ENCODE results near the gene GATA2.

Gene GATA2

DNA sequence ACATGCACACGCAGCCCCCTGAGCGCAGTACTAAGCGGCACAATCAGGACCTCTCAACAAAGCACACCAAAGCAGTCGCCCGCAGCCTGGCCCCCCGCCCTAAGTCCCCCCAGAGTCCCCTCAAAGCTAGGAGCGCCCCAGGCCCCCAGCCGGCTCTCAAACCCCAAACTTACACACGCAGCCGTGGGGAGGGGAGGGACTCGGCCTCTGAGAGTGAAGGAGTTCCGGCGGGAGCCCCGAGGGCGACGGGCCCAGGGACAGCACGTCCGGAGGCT, 5.5 kb downstream of the GATA2 start:
- DNase-seq = no peak

DNA sequence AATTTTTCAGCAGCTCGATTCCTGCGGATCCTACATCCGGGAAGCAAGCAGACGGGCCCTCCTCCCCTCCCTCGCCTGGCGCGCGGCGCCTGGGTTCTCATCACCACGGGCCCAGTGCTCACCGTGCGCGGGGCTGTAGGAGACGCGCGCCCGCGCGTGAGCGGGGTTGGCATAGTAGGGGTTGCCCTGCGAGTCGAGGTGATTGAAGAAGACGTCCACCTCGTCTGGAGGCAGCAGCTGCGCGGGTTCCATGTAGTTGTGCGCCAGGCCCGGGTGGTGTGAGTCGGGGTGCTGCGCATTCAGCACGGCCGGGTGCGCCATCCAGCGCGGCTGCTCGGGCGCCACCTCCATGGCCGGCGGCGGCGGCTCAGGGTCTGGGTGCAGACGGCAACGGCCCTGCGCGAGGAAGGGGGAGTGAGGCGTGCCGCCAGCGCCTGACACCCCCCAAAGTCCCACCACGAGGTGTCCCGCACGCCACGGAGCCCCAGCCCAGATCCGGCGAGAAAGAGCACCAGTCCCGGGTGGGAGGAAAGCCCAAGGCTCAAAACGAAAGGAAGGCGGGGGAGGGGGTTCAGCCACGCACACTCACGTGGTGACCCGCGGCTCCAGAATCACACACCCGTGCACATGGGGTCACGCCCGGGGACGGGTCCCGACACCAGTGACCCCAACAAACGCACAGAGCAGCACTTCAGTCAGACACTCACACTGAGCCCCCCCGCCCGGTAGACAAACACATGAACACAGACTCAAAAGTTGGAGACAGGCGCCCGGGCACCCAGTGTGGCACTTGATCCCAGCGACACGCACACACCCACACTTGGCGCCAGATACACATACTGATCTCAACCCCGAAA, 6.1 kb downstream of the GATA2 start:
- no peak for DNase-seq

DNA sequence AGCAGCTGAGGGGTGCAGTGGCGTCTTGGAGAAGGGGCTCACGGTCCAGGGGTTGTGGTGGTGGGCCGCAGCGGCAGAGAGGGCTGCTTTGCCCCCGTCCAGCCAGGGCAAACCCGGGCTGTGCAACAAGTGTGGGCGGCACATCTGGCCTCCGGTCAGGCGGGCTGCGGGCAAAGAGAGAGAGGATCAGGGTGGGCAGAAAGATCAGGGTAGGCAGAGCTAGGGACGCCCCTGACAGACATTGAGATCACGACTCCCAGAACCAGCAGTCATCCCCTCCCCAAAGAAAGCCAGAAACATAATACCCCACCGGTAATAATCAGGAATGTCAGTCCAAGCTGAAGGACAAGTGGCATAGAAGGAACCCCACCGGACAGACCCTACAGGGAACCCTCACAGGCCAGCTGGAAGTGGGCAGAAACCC, 6.8 kb downstream of the GATA2 start:
- DNase-seq = no peak

DNA sequence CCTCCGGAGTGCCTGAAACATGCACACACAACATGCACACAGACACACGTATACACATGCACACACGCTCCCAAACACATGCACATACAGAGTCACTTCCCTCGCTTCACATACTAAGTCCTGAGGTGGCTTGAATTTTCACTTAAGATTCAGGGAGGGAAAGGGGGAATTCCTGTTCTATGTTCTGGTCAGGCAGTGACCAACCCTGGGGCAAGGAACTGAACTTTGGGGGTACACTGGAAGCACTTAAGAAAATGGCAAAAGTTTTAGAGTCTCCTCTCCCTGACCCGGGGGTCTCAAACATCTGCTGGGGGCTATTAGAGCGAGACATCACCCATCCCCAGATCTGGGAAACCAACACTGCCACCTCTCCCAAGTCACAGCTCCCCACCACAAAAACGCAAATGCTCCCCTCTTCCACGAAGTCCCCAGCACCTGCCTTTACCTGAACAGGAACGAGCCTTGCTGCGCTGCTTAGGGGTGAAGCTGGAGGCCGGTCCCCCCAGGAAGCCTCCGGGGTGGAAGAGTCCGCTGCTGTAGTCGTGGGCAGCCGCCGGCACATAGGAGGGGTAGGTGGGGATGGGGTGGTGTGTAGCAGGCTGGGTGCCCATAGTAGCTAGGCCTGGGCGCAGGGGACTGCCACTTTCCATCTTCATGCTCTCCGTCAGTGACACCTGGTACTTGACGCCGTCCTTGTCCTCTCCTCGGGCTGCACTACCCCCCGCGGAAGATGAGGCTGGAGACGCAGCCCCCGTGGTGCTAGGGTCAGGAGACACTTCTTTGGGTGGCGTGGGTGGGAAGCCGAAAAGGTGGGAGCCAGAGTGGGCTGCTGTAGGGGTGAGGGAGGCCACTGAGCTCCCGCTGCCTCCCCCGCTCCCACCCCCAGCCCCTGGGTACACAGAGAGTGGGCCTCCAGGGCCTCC, 7.5 kb downstream of the GATA2 start:
- DNase-seq = no peak

DNA sequence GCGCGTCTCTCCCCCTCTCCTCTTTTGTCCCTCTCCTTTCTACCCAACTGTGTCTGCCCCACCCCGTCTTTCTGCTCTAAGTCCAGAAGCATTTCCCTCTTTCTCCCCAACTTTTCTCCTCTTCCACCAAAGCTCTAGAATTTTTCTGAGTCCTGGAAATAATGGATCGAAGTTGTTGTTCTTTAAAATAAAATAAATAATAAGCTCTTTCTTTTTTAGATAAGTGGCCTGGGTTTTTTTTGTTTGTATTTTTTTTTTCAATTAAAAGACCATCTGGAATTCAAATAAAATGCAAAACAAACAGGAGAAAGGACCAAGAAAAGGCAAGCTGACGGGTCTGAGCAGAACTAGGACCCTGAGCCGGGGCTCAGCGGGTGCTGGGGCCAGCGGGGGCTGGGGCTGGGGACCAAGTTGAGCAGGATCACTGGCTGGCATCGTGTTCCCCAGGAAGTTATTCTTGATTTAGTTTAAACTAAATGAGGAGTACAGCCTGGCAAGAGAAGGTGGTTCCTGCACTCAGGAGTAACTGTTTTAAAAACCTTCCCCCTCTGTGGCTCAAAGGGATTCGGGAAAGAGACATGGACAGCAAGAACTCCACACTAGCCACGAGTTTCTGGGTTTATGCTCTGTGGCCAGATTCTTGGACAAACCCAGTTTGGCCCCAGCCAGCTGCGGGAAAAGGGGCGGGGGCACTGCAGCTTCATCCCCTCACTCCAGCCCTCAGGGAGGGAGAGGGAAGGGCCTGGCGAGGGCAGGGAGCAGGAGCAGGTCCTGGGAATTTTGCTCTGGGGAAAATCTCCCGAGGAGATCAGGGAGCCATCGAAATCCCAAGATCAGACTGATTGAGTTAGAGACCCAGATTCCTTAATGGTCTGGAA, 8.4 kb downstream of the GATA2 start:
- DNase-seq = no peak

DNA sequence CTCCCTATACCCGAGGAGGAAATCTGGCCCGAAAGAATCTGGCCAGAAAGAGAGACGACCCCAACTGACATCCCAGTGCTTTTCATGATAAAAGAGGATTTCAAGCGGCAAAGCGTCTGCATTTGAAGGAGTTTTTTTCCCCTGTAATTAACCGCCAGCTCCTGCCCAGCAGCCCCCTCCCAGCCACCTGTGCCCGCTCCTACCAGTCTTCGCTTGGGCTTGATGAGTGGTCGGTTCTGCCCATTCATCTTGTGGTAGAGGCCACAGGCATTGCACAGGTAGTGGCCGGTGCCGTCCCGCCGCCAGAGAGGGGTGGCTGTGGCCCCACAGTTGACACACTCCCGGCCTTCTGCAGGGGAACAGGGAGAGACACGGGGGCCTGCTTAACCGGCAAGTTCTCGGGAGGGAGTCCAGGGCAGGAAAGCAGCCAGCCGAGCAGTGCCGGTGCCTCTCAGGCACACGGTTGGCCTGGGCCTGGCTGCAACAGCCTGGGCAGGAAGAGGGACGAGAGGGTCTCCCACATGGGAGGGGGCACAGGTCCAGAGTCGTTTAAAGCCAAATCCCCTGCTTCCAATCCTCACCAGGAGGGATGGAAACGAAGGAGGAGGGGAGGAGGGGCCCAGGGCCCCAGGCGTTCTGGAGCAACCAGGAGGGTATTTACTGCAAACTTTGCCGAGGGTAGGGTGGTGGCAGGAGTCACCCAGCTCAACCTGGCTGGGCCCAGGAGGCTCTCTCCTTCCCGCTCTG, 9.2 kb downstream of the GATA2 start:
- no peak for DNase-seq

DNA sequence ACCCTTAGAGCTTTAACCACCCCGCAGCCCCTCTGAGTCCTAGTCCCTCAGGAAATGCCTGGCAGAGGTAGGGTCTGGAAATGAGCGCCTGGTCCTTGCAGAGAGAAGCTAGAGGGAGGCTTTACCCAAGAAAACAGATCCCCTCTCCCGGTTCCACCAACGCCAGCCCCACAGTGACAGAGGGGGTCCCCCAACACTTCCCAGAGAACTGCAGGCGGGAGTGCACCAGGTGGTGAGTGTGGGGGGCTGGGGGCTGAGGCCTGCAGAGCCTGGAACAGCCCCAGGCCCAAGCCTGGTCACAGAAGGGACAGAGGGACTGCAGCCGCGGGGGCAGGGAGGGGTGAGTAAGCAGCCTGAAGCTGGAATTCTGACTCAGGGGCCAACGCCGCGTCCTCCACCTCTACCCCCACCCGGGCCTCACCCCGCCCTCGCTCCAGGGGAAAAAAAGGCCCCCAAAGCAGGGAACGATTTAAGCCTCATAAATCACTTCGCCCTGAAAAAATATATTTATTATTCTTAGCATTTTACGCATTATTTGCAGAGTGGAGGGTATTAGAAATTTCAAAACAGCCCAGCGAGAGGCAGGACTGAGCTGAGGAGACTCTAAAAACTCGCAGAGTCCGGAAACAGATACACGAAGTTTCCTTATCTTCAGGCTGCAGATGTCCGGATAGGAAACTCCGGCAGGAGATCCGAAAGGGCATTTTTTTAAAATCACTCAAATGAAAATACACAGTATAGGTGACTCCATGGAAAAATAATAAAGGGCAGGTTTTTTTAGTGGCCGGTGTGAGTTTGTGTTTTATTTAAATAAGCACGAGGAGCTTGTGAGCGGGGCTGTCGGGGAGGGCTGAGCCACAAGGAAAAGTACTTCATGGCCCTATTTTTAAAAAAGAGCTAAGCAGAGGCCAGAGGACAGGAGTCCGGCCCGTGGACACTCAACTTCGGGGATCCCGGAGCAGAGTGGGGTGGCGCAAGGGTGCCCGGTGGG, 10.0 kb downstream of the GATA2 start:
- DNase-seq = no peak

DNA sequence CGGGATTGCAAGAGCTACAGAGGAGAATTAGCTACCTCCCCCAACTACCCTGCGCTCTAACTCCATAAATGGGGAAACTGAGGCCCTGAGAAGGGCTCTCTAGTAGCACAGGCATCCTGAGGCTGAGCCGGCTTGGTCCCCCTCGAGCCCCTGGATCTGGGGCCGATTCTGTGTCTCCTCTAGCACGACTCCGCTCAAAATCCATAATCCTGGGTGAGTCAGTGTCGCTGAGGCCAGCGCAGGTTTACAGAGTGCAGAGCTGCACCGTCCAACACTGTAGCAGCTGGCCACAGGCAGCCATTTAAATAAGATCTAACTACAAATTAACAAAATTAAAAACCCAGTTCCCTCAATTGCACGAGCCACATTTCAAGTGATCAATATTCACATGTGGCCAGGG, 10.8 kb downstream of the GATA2 start:
- DNase-seq = no peak

DNA sequence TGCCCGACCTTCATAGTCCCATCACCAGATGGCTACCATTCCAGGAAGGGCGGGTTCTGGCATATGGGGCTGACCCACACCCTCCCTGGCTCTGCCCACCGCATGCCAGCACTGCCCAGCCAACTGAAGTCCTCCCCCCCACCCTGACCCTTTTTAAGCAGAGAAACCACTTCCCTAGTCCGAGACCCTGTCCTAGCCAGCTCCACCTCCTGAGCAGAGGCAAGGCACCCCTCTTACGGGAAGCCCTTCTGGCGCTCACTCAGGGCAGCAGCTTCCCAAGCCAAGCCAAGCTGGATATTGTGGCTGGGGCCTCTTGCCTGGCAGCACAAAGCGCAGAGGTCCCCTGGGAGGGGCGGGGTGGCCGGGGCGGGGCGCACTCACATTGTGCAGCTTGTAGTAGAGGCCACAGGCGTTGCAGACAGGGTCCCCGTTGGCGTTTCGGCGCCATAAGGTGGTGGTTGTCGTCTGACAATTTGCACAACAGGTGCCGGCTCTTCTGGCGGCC, 11.5 kb downstream of the GATA2 start:
- DNase-seq = no peak

DNA sequence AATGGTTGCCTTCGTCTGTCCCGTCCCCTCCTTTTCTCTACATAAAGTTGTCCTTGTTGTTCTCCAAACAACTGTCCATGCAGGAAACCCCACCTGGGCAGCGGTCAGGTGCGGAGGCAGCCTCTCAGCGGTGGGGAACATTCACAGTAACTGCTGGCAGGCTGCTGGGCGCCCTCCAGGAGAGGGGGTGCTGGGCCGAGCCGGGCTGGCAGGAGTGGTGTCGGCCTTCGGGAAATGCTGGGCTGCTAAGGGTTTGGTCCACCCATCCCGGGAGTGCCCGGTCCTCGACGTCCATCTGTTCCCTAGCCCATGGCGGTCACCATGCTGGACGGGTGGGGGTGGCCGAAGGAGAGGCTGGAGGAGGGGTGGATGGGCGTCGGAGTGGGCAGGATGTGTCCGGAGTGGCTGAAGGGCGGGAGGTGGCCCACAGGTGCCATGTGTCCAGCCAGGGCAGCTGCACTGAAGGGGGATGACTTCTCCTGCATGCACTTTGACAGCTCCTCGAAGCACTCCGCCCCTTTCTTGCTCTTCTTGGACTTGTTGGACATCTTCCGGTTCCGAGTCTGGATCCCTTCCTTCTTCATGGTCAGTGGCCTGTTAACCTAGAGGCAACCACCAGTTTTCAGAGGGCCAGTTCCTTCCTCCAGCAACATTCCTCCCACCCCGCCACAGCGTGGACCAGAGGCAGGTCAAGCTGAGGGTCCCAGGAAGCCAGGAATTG, 12.1 kb downstream of the GATA2 start:
- no peak for DNase-seq

DNA sequence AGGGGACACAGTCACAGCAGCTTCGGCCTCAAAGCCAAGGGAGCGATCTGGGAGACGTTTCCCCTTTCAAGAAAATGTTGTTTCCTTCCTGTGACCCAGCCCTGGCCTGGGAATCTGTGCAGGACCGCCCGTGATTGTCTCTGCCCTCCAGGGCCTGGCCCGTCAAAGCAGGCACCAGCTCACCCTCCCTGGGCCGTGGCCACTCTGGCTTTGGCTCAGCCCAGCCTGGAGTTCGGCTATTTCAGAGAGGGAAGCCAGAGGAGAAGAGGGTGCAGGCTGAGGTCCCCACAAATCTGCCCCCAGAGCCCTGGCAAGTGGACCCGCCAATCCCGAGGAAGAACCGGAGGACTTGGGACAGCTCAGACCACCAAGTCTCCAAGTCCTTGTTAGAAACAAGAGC, 12.7 kb downstream of the GATA2 start:
- DNase-seq = no peak

DNA sequence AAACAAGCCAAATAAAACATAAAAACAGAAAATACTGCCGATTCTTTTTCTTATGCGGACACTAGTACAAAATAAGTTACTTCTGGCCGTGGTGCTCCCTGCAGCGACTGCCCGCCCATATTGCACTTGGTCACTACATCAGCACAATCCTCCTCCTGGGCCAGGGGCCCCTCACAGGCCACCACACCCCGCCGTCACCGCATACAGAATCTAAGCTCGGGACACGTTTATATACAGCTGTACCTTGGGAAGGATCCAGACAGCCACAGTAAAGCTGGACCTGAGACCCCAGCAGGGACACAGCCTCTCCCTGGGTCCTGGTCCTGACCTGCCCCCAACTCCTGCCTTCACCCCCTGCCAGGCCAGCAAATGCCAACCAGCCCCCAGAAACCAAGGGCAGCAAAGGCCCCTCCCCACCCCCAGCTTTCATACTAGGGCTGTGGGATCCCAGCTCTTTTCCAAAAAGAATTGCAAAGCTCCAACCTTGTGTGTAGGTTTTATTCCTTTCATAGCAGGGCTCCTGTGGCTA, 13.4 kb downstream of the GATA2 start:
- no peak for DNase-seq

DNA sequence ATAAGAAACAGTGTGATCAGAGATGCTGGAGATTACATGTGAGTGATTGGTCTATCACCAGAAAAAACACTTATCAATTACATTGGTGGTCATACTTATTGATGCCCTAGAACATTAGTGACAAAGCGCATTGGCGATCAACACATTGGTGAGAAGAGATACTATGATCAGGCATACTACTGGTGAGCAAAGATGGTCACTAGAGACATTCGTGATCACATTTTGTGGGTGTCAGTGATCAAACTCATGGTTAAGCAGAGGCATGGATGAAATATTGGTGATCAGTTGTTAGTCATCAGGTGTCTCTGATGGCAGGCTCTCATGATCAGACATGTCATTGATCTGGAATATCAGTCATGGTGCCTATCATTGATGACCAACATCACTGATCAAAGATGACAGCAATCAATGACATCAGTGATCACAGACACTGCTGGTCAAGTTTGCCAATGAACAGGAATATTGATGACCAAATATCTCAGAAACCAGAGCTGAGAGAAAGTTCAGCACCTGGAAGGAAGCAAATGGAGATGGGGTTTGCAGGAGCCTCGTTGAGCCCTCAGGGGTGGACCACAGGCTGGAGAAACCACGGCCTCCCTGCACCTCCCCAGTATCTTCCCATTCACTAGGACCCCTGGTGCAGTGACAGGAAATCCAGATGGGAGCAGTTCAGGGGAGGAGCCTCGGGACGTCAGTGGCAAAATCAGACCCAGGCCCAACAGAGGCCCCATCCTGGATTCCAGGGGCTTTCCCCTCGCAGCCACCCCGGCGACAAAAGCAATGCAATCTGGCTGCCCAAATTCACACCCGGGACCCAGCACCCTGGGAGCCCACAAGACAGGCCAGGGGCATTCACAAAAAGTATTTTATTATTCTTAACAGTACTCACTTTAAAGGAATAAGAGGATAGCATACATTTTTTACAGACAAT, 14.2 kb downstream of the GATA2 start:
- DNase-seq = no peak

DNA sequence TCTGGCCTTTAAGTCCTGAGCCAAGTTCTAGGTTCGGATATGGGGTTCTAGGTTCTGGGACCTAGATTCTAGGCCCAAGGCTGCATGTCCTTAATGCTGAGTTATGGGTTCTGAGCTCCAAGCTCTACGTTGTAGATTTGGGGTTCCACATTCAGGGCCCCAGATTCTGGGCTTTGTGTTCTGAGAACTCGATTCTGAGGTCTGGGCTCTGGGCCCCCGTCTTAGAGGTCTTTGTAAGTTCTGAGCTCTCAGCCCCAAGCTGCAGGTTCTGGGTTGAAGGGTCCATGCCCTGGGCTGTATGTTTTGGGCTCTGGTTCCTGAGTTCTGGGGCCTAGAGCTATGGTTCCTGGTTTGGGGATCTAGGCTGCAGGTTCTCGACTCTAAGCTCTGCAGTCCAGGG, 16.3 kb downstream of the GATA2 start:
- no peak for DNase-seq

DNA sequence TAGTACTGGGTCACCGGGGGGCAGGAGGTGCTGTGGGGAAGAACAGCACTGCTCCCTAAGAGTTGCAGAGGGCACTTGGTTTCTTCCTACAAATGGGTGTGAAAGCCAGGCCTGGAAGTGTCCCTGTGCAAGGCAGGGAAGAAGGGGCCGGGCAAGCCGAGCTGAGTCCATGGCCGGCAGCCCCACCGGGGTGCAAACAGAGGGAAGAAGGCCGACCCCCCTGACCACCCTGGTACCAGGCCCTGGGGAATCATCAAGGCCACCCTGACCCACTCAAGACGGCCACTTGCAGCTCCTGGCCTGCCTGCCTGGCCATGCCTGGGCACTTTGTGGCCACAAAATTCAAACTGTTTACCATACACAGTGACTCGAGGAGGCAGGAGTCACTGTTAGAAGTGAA, 17.6 kb downstream of the GATA2 start:
- DNase-seq = no peak

DNA sequence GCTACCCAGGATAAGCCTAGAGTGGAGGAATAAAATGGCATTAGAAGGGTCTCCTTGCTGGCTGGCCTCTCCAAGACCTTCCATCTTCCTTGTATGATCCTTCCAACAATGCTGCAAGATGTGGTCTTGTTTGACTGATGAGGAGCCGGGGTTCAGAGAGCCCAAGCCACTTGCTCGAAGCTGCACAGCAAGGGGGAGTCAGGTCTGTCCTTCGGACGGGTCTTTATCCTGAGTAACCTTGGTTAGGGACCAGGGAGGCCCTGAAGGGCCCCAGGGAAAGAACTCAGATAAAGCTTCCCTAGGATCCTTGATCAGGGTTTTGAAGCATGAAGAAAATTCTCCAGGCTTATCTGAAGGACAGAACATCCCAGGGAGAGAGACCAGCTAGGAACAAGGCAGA, 19.3 kb downstream of the GATA2 start:
- no peak for DNase-seq

DNA sequence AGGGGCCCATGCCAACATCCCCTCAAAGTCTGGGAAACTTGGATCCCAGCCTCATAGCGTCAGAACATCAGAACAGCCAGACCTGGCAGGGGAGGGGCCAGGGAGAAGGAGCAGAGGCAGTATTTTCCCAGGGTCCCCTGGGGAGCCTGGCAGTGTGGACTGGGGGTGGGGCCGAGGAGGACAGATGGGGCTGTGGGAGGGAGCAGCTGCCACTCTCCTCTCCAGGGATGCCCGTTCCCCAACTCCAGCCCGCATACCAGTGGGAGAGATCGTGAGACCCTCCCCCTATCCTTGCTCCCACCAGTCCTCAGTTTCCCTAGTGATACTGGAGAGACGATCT, 19.9 kb downstream of the GATA2 start:
- no peak for DNase-seq

DNA sequence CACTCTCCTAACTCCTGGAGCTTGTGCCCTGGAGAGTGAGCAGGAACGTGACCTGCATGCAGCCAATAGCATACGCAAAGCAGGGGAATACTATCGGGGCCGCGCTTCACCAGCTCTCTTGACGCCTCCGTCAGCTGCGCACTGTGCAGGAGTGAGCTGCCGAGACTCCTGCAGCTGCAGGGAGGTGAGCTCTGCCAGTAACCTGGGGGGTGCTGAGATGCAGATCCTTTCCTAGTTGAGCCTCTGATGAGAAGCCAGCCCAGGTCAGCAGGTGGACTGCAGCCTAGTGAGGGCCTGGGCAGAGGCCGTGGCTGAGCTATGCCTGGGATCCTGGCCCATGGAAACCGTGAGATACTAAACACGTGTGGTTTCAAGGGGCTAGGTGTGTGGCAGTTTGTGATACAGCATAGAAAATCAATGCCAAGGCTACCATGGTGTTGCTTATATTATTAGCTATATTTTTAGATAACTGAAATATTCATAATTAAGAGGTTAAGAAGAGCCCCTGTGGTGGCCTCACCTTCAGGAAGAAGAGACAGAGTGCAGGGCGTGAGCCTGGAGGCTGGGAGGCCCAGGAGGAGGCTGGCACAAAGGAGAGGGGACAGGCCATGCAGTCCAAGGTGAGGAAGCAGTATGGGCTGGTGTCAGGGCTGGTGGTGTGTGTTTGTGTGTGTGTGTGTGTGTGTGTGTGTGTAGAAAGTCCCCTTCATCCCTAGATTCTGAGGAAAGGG, 20.4 kb downstream of the GATA2 start:
- DNase-seq = no peak

All from CD4-positive, alpha-beta T cell treated with Interleukin-17A for 4 hours (primary cell).